SHP77 treated with DMSO at 0.1 percent for 48 hours (cell line): ENCODE measurements around the gene ZNF519.
"Not testable (repeated sequence)": the region's sequence is repeated elsewhere in the genome, so short reads cannot be mapped to it uniquely, and the experiment has no call there.

Experiments
- DNase-seq: peaks from one replicate; lab custom pipeline; 2025; lab: John Stamatoyannopoulos, UW

ZNF519 gene

GRCh38 chr18:14132271-14132700 lies at the start of gene ZNF519:
ZNF519 (minus strand) TSS chr18:14132435; CDS start chr18:14132277, 158 bp downstream.
- DNase-seq, result peak; percentile 91

DNA sequence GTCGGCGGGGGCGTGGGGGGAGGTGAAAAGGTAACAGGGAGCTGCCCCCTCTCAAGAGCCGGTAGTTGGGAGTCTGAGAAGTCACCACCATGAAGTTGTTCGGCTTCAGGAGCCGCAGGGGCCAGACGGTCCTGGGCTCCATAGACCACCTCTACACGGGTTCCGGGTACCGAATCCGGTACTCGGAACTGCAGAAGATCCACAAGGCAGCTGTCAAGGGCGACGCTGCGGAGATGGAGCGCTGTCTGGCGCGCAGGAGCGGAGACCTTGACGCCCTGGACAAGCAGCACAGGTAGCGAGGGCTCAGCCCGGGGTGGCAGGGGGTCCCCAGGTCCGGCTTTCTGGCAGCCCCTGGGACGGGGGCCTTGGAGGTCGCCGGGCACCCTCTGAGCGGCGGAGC lies 47.1 kb upstream of the ZNF519 start:
- DNase-seq, result no peak

DNA sequence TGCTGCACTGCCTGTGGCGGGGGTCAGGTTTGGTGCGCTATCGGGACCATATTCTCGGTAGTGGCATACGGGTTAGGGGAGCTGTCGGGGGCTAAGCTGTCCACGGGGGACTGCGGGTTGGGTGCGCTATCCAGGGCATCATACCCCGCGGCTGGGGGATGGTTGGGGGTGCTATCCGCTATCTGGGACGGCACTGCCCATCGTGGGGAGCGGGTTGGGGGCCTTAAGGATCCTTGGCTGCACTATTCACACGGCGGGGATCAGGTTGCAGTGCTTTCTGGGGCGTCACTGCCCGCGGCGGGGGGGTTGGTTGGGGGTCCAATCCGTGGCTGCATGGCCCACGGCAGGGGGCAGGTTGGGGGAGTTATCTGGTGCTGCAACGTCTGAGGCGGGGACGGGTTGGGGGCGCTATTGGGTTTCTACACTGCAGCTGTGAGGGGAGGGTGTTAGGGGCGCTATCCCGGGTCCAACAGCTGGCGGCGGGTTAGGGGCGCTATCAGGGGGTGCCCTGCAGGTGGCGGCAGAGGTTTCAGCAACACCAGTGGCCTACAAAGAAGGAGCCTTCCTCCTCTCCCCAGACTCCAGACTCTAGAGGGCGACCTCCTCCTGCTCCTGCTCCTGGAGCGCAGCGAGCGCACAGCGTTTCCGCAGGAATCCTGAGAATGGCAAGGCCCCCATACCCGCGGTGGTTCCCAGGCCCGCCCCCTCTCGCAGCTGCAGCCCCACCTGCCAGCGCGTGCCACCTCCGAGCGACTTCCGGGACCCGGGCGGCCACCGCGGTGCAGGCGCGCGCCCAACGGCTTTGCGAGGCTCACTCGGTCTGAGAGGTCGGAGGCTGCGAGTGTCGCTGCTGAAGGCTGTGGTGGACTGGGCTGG lies 46.3 kb upstream of the ZNF519 start:
- DNase-seq, result not testable (repeated sequence)

DNA sequence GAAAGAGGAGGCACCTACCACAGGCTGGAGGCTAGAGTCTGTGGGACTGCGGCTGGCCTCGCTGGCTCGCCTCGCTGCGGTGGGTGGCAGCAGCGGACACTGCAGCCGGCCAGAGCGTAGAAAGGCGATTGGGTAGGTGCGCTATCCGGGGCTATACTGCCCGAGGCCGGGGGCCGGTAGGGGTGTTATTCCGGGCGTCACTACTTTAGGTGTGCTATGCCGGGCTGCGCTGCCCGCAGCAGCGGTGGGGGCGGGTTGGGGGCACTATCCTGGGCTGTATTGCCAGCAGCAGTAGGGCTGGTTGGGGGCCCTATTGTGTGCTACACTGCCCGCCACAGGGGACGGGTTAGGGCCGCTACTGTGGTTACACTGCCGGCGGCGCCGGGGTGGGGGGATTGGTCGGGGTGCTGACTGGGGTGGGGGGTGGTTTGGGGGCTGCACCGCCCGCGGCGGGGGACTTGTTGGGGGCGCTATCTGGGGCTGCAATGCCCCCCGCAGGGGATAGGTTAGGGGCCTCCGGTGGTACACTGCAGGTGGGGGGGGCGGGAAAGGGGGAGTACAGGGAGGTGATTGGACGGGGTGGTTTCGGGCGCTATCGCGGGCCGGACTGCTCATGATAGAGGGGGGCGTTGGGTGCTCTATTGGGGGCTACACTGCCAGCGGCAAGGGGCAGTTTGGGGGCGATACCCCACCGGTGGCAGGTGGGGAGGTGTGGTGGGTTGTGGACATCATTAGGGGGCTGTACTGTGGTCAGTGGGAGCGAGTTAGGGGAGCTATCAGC lies 45.5 kb upstream of the ZNF519 start:
- not testable (repeated sequence) for DNase-seq

DNA sequence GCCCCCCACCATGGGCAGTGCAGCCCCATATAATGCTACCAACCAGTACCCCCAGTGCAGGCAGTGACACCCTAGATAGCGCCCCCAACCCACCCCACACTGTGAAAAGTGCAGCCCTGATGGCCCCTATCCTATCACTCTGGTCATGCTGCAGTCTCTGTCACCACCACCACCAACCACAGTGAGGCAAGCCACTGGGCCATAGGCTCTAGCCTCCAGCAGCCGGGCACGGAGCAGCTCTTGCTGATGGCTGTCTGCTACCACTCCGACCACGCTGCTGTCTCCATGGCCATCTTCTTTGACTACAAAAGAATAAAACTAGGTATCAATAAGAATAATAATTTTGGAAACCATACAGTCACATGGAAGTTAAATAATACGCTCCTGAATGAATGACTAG lies 43.2 kb upstream of the ZNF519 start:
- not testable (repeated sequence) for DNase-seq

DNA sequence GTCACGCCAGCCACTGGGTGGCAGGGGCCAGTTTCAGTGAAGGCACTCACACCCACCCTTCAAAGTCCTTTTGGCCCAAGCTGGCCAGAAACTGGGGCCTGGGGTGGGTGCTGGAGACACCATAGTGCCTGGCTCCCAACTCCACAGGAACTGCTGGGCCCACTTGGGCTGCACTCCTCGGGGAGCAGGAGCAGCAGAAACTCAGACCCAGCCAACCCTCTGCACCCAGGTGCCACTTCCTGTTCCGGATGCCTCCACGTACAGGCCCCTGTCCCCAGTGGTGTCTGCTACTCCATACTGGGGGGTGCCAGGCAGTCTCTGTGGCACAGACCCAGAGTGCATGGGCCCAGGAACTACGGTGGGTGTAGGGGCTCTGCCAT lies 42.5 kb upstream of the ZNF519 start:
- DNase-seq, result no peak

DNA sequence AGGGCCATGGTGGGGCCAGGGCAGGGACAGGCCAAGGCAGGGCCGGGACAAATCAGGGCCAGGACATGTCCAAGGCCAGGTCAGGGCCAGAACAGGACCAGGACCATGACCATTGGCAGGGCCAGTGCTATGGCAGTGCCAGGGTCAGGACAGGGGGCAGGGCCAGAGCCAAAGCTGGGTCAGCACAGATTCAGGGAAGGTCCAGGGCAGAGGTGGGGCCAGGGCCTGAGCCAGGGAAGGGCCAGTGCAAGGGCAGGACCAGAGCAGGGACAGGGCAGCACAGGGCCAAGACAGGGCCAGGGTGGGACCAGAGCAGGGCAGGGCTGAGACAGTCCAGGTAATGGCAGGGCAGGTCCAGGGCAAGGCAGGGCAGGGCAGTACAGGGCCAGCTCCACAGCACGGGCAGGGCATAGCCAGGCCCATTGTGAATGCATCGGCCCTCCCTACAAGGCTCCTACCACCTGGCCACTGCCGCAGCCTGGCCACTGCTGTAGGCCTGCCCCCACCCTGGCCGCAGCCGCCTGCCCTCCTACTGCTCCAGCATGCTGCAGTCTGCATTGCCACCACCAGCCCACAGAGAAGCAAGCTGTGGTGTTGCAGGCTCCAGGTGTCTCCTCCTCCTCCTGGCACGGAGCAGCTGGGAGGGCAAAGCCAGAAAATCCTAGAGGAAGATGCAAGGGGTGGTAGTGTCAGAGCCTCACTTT lies 41.9 kb upstream of the ZNF519 start:
- DNase-seq, result not testable (repeated sequence)

DNA sequence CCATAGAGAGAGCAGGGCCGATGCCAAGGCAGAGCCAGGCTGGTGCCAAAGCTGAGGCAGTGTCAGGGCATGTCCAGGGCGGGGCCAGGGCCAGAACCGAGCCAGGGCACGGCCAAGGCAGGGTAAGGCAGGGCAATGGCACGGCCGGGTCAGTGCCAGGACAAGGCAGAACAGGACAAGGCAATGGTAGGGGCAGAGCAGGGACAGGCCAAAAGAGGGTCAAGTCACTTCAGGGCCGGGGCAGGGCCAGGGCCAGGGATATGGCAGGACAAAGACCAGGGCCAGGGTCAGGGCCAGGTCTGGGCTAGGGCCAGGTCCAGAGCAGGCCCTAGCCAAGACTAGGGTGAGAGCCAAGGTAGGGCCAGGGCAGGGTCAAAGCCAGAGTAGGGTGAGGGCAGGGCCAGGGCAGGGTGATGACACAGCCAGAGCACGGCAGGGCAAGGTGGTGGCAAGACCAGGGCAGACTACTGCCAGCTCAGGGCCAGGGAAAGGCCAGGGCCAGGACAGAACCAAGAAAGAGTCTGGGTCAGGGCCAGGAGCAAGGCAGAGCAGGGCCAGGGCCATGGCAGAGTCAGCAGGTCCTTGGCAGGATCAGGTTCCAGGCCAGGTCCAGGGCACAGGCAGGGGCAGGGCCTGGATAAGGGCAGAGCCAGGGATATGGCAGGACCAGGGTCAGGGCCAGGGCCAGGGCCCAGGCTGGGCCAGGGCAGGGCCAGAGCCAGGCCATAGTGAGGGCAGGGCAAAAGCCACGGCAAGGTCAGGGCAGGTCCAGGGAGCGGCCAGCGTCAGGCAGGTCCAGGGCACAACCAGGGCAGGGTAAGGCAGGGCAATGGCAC lies 41.1 kb upstream of the ZNF519 start:
- not testable (repeated sequence) for DNase-seq

DNA sequence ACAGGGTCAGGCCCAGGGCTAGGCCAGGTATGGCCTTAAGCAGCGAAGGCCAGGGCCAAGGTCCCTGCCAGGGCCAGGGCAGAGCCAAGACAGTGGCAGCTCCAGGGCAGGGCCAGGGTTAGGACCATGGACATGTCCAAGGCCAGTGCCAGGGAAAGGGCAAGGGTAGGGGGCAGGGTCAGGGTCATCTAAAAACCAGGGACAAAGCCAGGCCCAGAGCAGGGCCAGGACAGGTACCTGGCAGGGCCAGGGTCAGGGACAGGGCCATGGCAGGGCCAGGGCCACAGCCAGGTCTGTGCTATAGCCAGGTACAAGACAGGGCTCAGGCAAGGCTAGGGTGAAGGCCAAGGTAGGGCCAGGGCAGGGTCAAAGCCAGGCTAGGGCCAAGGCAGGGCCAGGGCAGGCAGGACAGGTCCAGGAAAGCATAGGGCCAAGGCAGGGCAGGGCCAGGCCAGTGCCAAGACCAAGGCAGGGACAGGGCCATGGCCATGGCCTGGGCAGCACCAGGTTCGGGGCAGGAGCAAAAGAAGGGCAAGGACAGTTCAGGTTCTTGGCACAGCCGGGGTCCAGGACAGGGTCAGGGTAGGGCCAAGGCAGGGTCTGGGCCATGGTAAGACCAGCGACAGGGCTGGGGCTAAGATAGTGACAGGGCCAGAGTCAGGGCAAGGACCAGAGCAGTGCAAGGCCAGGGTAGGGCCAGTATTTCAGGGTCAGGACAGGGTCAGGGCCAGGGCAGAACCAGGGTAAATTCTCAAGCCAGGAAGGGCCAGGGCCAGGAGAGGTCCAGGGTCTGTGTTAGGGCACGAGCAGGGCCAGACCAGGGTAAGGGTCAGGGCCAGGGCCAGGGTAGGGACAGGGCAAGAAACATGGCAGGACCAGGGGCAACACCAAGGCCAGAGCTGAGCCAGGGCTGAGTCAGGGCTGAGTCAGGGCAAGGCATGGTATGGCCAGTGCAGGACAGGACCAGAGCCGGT lies 40.2 kb upstream of the ZNF519 start:
- not testable (repeated sequence) for DNase-seq

GRCh38 chr18:14171301-14172141 lies 39.3 kb upstream of the ZNF519 start:
- not testable (repeated sequence) for DNase-seq

DNA sequence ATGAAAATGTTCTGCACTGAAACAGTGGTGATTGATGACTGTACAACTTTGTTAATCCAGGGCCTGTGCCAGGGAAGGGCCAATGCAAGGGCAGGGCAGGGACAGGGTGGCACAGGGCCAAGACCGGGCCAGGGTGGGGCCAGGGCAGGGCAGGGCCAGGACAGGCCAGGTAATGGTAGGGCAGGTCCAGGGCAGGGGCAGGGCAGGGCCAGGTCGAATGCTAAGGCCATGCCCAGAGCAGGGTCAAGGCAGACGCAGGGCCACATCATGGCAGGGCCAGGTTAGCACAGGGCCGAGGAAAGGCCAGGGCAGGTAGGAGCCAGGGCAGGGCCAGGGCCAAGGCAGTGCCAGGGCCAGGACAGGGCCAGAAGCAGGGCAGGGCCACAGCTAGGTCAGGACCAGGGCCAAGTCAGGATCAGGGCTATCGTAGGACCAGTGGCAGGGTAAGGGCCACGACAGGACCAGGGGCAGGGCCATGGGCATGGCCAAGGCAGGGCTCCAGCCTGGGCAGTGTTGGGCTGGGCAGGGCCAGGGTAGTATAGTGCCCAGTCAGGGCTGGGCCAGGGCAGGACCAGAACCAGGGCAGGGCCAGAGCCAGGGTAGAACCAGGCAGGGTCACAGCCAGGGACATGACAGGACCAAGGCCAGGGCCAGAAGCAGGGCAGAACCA lies 38.3 kb upstream of the ZNF519 start:
- DNase-seq, result not testable (repeated sequence)

DNA sequence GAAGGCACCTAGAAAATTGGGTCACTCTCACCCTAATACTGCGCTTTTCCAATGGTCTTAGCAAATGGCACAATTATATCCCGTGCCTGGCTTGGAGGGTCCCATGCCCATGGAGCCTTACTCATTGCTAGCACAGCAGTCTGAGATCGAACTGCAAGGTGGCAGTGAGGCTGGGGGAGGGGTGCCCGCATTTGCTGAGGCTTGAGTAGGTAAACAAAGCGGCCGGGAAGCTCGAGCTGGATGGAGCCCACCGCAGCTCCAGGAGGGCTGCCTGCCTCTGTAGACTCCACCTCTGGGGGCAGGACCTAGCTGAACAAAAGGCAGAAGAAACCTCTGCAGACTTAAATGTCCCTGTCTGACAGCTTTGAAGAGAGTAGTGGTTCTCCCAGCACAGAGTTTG lies 30.7 kb upstream of the ZNF519 start:
- not testable (repeated sequence) for DNase-seq

DNA sequence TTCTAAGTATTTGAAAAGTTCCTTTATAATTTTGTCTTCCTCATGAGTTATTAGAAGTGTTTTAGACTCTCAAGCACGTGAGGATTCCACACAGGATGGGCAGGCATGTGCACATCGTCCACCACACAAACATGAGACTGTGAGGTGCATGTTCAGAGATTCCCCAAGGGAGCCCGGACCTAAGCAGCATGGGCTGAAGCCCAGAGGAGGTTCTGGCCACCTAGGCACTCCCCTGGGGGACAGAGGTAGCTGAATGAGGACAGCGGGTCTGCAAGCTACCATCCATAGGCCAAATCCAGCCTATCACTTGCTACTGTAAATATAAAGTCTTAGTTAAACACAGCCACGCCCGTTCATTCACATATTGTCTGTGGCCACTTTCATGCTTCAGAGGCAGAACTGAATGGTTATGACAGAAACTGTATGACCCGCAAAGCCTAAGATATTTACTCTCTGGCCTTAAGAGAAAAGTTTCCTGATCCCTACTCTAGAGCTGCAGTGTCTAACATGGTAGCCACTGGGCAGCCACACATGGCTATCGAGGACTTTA lies 19.4 kb upstream of the ZNF519 start:
- DNase-seq, result not testable (repeated sequence)

DNA sequence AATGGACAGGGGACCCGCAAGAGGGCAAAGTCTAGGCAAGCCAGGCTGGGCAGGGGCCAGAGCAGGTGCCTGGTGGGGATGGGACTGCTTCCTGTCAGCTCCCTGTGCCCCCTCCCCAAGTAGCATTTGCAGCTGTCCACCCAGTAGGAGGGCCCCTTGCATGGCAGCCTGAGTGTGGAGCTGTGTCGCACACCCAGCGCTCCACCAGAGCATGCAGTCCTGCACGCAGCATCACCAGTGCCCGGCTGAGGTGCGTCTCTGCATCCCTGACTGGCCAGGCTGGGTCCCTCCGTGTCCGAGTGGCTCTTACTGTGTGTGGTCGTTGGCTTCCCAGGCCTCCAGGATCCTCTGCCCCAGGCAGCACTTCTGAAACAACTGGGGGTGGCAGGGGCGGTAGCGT lies 18.5 kb upstream of the ZNF519 start:
- DNase-seq, result not testable (repeated sequence)

DNA sequence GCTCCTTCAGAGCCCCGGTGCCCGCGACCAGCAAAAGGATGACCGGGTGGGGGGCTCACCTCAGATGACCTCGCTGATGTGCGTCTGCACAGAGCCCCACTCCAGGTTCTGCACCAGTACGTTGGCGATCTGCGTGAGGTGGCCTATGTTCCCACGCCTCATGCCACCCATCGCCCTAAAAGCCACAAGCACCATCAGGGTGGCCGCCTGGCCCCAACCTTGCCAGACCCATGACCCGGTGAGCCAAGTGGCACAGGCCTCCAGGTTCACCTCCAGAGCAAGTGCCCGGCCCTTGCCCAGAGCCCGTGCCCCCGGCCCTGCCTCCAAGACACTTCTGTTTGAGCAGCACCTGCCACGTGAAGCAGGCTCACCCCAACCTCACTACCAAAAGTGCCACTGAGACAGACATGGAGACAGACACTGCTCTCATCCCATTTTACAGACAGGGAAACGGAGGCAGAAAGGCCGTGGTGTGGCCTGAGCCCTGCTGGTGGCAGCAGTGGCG lies 17.7 kb upstream of the ZNF519 start:
- DNase-seq, result not testable (repeated sequence)

- not testable (repeated sequence) for DNase-seq
These were observed 17.1 kb upstream of the ZNF519 start for GRCh38 chr18:14149121-14149850.
